Ascending aorta (tissue), 2 donors: ENCODE results near the gene RSPH9. TPM values are rescaled to one million over a fixed set of nuclear protein-coding genes. Genes with fewer than 3 reads are reported as not detected.

ENCODE experiments used
- DNase-seq, 2 donors: peaks; one replicate each; pipeline ENCODE4 v3.0.0-alpha.2; 2019; ENCODE audit warnings: low spot score in 2 of 2
- H3K27ac ChIP-seq, 2 donors: fragments of 200-600 bp; sonication (generic); one replicate each; pipeline ENCODE4 v1.5.1; 2016 to 2017; ENCODE audit warnings: mild to moderate bottlenecking in 1 of 2
- H3K27me3 ChIP-seq: fragments of 200-600 bp; sonication (generic); one replicate; pipeline ENCODE4 v1.5.1; 2017
- H3K36me3 ChIP-seq, 2 donors: fragments of 200-600 bp; sonication (generic); one replicate each; pipeline ENCODE4 v1.5.1; 2016
- H3K4me1 ChIP-seq, 2 donors: fragments of 200-600 bp; sonication (generic); one replicate each; pipeline ENCODE4 v1.5.1; 2016 to 2017; ENCODE audit warnings: mild to moderate bottlenecking in 1 of 2
- H3K4me3 ChIP-seq, 2 donors: fragments of 200-600 bp; sonication (generic); one replicate each; pipeline ENCODE4 v1.5.1; 2016 to 2017; ENCODE audit warnings: mild to moderate bottlenecking in 1 of 2
- H3K9me3 ChIP-seq, 2 donors: fragments of 200-600 bp; sonication (generic); one replicate each; pipeline ENCODE4 v1.5.1; 2016
- intact Hi-C: fragments of 100-400 bp; cut with DNase I; formaldehyde crosslinking; loops from one replicate; pipeline ENCODE4 v1.15.1; 2023
- total RNA-seq: library from RNA; depleted of rRNA; stranded (reverse); fragments of >200 nt; gene quantifications from one replicate; pipeline ENCODE4 v1.1.0, GENCODE V29; 2016
- TF ChIP-seq, protein P1 (sequence below), 3 experiments: fragments of 200-600 bp in 2 of 3; fragments of 450-650 bp in 1 of 3; sonication (generic) in 2 of 3; IDR thresholded peaks; one replicate each; pipeline ENCODE4 v1.5.1; 2016 to 2019; ENCODE audit warnings: antibody characterized with exemption in 3 of 3, mild to moderate bottlenecking in 1 of 3, moderate library complexity in 1 of 3

RSPH9 gene, protein sequence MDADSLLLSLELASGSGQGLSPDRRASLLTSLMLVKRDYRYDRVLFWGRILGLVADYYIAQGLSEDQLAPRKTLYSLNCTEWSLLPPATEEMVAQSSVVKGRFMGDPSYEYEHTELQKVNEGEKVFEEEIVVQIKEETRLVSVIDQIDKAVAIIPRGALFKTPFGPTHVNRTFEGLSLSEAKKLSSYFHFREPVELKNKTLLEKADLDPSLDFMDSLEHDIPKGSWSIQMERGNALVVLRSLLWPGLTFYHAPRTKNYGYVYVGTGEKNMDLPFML
- total RNA-seq: not detected

GRCh38 chr6:43644940-43645612, at the start of gene RSPH9:
RSPH9 (plus strand) TSS chr6:43645036; CDS start chr6:43645099, 63 bp downstream.
- H3K9me3 ChIP-seq: no peaks in the 10 kb centered on the region
- intact Hi-C loops: no loop called here
- no peaks in the 10 kb centered on the region for H3K27me3 ChIP-seq
- H3K4me1 ChIP-seq: peaks cover 0 to 8% of the 10 kb centered on the region in 2 donors
- peak within 1 kb of the TSS; percentile 57 to 61 for H3K4me3 ChIP-seq
- H3K27ac ChIP-seq: no peak within 1 kb of the TSS
- TF ChIP-seq, protein P1, sequence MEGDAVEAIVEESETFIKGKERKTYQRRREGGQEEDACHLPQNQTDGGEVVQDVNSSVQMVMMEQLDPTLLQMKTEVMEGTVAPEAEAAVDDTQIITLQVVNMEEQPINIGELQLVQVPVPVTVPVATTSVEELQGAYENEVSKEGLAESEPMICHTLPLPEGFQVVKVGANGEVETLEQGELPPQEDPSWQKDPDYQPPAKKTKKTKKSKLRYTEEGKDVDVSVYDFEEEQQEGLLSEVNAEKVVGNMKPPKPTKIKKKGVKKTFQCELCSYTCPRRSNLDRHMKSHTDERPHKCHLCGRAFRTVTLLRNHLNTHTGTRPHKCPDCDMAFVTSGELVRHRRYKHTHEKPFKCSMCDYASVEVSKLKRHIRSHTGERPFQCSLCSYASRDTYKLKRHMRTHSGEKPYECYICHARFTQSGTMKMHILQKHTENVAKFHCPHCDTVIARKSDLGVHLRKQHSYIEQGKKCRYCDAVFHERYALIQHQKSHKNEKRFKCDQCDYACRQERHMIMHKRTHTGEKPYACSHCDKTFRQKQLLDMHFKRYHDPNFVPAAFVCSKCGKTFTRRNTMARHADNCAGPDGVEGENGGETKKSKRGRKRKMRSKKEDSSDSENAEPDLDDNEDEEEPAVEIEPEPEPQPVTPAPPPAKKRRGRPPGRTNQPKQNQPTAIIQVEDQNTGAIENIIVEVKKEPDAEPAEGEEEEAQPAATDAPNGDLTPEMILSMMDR (IDR thresholded peaks at IDR 0.05): no peak
- H3K36me3 ChIP-seq: peaks cover 6 to 25% of the 10 kb centered on the region in 2 donors
- DNase-seq: peak in 1 of 2 donors; percentile 71

DNA sequence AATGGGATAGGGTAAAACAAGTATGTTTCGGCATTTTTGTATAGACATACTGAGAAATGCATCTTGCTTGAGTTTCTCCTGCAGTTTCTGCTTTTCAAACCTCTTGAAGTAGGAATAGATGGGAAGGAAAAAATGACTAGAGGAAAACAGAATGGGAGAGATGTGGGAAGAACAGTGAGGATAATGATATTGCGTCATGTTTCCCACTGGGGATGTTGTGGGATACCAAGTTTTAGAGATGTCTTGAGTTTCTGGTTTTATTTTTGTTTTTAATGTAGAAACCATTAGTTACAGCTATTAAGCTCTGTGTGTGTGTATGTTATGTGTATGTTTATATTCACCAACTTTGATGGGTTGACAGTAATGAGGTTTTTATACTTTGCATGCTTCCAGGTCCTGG, 44.2 kb upstream of the RSPH9 start:
- intact Hi-C loops: no loop called here
- H3K9me3 ChIP-seq: no peaks in the 10 kb centered on the region
- H3K27me3 ChIP-seq: no peaks in the 10 kb centered on the region
- no peak for DNase-seq
- H3K4me3 ChIP-seq: no peak overlapping the region
- no peaks in the 10 kb centered on the region for H3K4me1 ChIP-seq
- TF ChIP-seq, protein P1 (IDR thresholded peaks at IDR 0.05): no peak
- H3K27ac ChIP-seq: no peak overlapping the region
- peaks cover 28 to 53% of the 10 kb centered on the region in 2 donors for H3K36me3 ChIP-seq

GRCh38 chr6:43604174-43604573, 40.7 kb upstream of the RSPH9 start:
- Histone ChIP-seq H3K4me1 (no peaks in the 10 kb centered on the region), H3K36me3 (peaks cover 26 to 62% of the 10 kb centered on the region in 2 donors), H3K4me3 (no peak overlapping the region), H3K9me3 (no peaks in the 10 kb centered on the region), H3K27ac (no peak overlapping the region), H3K27me3 (no peaks in the 10 kb centered on the region)
- DNase-seq: no peak
- TF ChIP-seq, protein P1 (IDR thresholded peaks at IDR 0.05): no peak
- intact Hi-C loops: no loop called here

- TF ChIP-seq, protein P1 (IDR thresholded peaks at IDR 0.05): no peak
- Histone ChIP-seq H3K4me3 (no peak overlapping the region), H3K27me3 (no peaks in the 10 kb centered on the region), H3K36me3 (peaks cover 29 to 68% of the 10 kb centered on the region in 2 donors), H3K9me3 (no peaks in the 10 kb centered on the region), H3K4me1 (no peaks in the 10 kb centered on the region), H3K27ac (no peak overlapping the region)
- intact Hi-C loops: no loop called here
- DNase-seq: no peak
Measured at GRCh38 chr6:43606019-43606418, 38.8 kb upstream of the RSPH9 start.

- Histone ChIP-seq H3K4me3 (no peak overlapping the region), H3K4me1 (no peaks in the 10 kb centered on the region), H3K27ac (no peak overlapping the region), H3K27me3 (no peaks in the 10 kb centered on the region), H3K9me3 (no peaks in the 10 kb centered on the region), H3K36me3 (peaks cover 13 to 60% of the 10 kb centered on the region in 2 donors)
- peak in 1 of 2 donors; percentile 80 for DNase-seq
- intact Hi-C loops: loop anchor here (2.0 kb wide), 1 partner anchor 470 kb away; no protein-coding TSS in a partner anchor
- TF ChIP-seq, protein P1 (IDR thresholded peaks at IDR 0.05): peak; percentile 35 to 76 (median 71)
Measured at GRCh38 chr6:43608310-43608763, 36.5 kb upstream of the RSPH9 start.
